GM12874 (cell line): Measurements from ENCODE around the gene TMEM252.

ENCODE experiments used
- TF ChIP-seq, protein P1 (sequence below): IDR thresholded peaks from 2 replicates; pipeline ENCODE4 v1.5.1; 2011; ENCODE audit warnings: low read depth, mild to moderate bottlenecking, control low read depth, low read length, moderate library complexity; ENCODE audit not compliant: insufficient read depth

TMEM252 gene

DNA sequence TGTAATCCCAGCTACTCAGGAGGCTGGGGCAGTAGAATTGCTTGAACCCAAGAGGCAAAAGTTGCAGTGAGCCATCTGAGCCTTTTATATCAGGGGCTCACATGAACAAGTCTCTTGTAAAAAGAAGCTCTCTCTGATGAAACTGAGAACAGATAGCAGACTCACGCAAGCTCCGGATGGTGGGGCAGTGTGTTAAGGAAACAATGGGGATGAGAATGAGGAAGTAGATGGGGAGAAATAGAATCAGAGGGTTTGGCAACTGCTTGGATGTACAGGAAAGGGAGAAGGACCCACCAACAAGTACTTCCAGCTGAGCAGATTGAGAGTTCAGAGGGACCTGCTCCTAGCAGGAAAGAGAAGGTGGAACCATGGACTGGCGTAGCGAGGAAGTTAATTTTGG is 18.6 kb downstream of the TMEM252 start:
- TF ChIP-seq, protein P1, sequence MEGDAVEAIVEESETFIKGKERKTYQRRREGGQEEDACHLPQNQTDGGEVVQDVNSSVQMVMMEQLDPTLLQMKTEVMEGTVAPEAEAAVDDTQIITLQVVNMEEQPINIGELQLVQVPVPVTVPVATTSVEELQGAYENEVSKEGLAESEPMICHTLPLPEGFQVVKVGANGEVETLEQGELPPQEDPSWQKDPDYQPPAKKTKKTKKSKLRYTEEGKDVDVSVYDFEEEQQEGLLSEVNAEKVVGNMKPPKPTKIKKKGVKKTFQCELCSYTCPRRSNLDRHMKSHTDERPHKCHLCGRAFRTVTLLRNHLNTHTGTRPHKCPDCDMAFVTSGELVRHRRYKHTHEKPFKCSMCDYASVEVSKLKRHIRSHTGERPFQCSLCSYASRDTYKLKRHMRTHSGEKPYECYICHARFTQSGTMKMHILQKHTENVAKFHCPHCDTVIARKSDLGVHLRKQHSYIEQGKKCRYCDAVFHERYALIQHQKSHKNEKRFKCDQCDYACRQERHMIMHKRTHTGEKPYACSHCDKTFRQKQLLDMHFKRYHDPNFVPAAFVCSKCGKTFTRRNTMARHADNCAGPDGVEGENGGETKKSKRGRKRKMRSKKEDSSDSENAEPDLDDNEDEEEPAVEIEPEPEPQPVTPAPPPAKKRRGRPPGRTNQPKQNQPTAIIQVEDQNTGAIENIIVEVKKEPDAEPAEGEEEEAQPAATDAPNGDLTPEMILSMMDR: no peak

DNA sequence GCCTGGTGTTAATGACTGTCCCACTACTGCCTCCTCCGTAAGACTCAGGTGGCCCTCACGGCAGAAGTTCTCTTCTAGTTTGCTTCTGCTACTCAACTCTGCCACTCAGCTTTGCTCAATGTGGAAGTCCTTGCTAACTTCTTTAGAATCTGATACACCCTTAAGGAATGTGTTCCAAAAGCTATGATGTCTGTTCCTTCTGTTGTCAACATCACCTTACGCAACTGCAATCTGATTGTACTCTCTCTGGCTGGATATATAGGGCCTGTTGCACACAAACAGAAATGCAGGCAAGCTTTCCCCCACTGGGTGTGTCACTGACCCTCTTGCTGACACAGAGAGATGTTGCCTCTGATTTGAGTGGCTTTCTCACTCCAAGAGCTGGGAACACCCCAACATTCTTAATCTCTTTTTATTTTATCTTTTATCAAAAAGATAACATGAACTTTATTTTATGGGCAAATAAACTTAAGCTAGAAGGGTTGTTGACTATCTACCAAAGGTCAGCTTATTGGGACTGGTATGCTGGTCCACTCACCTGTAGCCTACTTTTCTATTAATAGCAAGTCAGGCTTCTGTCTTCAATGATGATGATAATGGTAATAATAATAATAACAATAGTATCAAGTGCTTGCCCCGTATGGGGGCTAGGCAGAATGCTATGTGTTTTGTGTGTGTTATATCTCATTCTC is 25.2 kb downstream of the TMEM252 start:
- TF ChIP-seq, protein P1: no peak

DNA sequence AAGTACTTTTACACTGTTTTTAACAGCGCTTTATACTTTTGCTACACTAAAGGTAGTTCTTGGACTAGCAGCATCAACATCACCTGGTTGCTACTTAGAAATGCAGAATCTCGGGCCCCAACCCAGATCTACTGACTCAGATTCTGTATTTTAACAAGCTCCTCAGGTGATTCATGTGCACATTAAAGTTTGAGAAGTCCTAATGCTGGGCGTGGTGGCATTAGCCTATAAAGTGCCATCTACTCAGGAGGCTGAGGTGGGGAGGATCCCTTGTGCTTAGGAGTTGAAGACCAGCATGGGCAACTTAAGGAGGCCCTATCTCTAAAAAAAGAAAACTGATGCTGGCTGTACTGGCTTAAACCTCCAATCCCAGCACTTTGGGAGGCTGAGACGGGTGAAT is 26.7 kb downstream of the TMEM252 start:
- TF ChIP-seq, protein P1: no peak

GRCh38 chr9:68513385-68513784 is 27.3 kb downstream of the TMEM252 start:
- TF ChIP-seq, protein P1: no peak

GRCh38 chr9:68509689-68510088 is 31.0 kb downstream of the TMEM252 start:
- TF ChIP-seq, protein P1: no peak

DNA sequence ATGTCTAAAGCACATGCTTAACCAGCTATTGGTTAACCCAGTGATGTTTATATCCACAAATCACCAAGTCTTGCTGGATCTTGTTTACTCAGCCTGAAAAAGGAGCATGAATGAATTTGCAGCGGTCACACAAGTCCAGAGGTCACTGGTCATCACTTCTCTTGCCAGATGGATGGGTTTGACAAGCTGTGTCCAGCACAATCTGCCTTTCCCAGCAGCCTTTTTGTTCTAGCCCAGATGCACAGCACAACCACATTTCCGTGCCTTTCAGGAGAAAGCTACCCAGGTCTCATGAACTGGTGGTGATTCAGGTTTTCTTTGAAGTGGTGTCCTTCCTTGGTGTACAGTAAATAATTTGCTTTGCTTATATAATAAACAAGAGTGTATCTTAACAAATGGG is 32.1 kb downstream of the TMEM252 start:
- TF ChIP-seq, protein P1: no peak

DNA sequence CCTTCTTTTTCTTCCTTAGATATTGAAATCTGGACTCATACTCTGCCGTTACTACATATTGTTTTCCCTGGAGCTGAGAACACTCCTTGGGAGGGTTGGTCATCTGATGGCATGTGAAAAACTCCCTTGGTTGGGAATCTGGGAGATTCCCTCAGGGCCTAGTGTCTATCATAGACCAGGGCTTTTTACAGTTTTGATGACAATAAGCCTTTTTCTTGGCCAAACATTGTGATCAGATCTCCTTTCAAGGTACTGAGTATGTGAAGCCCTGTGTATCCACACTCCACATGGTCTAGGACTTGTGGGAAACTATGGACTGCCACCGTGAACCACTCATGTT is 32.9 kb downstream of the TMEM252 start:
- TF ChIP-seq, protein P1: no peak
